H1 (cell line): Measurements from ENCODE around the gene SERPINA6. TPM values are rescaled to one million over a fixed set of nuclear protein-coding genes. Genes with fewer than 3 reads are reported as not detected.

Source experiments
- CHD7 ChIP-seq: fragments of 300-600 bp; sonication (generic); IDR thresholded peaks from 2 replicates; pipeline ENCODE4 v1.7.1; 2012; ENCODE audit warnings: low read length, moderate library complexity, mild to moderate bottlenecking, inconsistent platforms; ENCODE audit not compliant: insufficient replicate concordance
- FOSL1 ChIP-seq: IDR thresholded peaks from 2 replicates; pipeline ENCODE4 v1.6.1; 2011; ENCODE audit warnings: mild to moderate bottlenecking, low read depth, low read length, moderate library complexity; ENCODE audit not compliant: insufficient read depth
- HDAC2 ChIP-seq, 2 experiments: fragments of 300-600 bp in 1 of 2; sonication (generic) in 1 of 2; IDR thresholded peaks; 2 replicates each; pipeline ENCODE4 v1.6.1; 2011 to 2012; ENCODE audit warnings: low read depth in 2 of 2, low read length in 2 of 2, mild to moderate bottlenecking in 2 of 2, moderate library complexity in 2 of 2, borderline replicate concordance in 1 of 2, inconsistent platforms in 1 of 2
- MAFK ChIP-seq: IDR thresholded peaks from 2 replicates; pipeline ENCODE4 v1.6.1; 2012; ENCODE audit warnings: low read depth, mild to moderate bottlenecking, improper control_type of control experiment, low read length
- PHF8 ChIP-seq: fragments of 200-600 bp; sonication (generic); conservative IDR thresholded peaks from 2 replicates; pipeline ENCODE4 v1.7.1; 2012; ENCODE audit warnings: low read depth, mild to moderate bottlenecking, inconsistent platforms, low read length, moderate library complexity
- POLR2A ChIP-seq, 2 experiments: IDR thresholded peaks; 1 replicate in 1 of 2; 2 replicates in 1 of 2; pipeline ENCODE4 v1.6.1; 2011; ENCODE audit warnings: low read depth in 2 of 2, low read length in 2 of 2, mild to moderate bottlenecking in 2 of 2; ENCODE audit errors: control extremely low read depth in 1 of 2
- POLR2AphosphoS5 ChIP-seq: IDR thresholded peaks from 2 replicates; pipeline ENCODE4 v1.6.1; 2011; ENCODE audit warnings: low read depth, low read length
- RFX5 ChIP-seq: IDR thresholded peaks from 2 replicates; pipeline ENCODE4 v1.6.1; 2011; ENCODE audit warnings: low read depth, low read length, improper control_type of control experiment, borderline replicate concordance
- SAP30 ChIP-seq: fragments of 300-600 bp; sonication (generic); IDR thresholded peaks from 2 replicates; pipeline ENCODE4 v1.7.1; 2012; ENCODE audit warnings: low read length, moderate library complexity, mild to moderate bottlenecking, inconsistent platforms; ENCODE audit not compliant: insufficient read depth, insufficient replicate concordance
- polyA plus RNA-seq, 7 experiments: library from polyadenylated mRNA; depleted of rRNA in 3 of 7; stranded (reverse) in 5 of 7; unstranded in 2 of 7; fragments of >200 nt in 5 of 7; fragments of 200-250 nt in 2 of 7; gene quantifications; 1 replicate in 5 of 7; 2 replicates in 1 of 7; 4 replicates in 1 of 7; pipeline versions ENCODE4 v1.2.1 to v1.2.3, GENCODE V29; 2011 to 2013; ENCODE audit warnings: missing spikeins in 2 of 7, mixed read lengths in 2 of 7
- total RNA-seq: library from RNA; stranded (reverse); fragmentation: NEBNext Ultra II Directional; extraction: Animal tissue kit (Norgen Biotek cat#: 25700); gene quantifications from 2 replicates; pipeline ENCODE4 v1.2.1, GENCODE V29; 2021
- TF ChIP-seq, protein P1 (sequence below): IDR thresholded peaks from 2 replicates; pipeline ENCODE4 v1.6.1; 2012; ENCODE audit warnings: inconsistent platforms

Gene SERPINA6
- total and polyA plus RNA-seq, 2 of the 8 experiments (the other 6 are each of a cell fraction or from before 2014, with no cell fraction given), result not detected

GRCh38 chr14:94291159-94291905, 31.8 kb downstream of the SERPINA6 start (continued):
- TF ChIP-seq CHD7 (no peak), POLR2AphosphoS5 (no peak), PHF8 (no peak), FOSL1 (no peak), HDAC2 (IDR thresholded peaks at IDR 0.05; ENCODE audit: borderline replicate concordance in 1 of 2, low read depth in 2 of 2, low read length in 2 of 2) (no peak), MAFK (no peak), POLR2A (IDR thresholded peaks at IDR 0.05; ENCODE audit: control extremely low read depth in 1 of 2, low read depth in 2 of 2, low read length in 2 of 2) (no peak), RFX5 (no peak), SAP30 (no peak)
- TF ChIP-seq, protein P1, sequence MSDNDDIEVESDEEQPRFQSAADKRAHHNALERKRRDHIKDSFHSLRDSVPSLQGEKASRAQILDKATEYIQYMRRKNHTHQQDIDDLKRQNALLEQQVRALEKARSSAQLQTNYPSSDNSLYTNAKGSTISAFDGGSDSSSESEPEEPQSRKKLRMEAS, result no peak
